GM19025 (cell line): Measurements from ENCODE around the gene GALT.
"Not testable (repeated sequence)": the region's sequence is repeated elsewhere in the genome, so short reads cannot be mapped to it uniquely, and the experiment has no call there.

Experiments used
- ATAC-seq: cut with Tn5 transposase; IDR thresholded peaks from one replicate; pipeline ENCODE4 v1.9.1; 2021; ENCODE audit warnings: mild to moderate bottlenecking, low read depth, moderate library complexity; ENCODE audit not compliant: unreplicated experiment

The GALT gene

DNA sequence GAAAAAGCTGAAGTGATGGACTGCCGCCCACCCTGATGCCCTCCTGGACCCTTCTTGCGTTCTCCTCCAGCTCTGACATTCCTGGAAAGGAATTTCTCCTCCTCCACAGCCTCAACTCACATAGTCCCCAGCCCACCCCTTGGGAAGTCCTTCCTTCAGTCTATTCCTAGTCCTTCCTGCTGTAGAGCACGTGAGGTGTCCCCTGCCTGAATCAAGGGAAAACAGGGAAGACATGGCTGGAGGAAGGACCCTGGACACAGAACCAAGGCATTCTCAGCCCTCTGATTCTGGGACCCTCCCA lies 21.3 kb upstream of the GALT start:
- no peak for ATAC-seq

DNA sequence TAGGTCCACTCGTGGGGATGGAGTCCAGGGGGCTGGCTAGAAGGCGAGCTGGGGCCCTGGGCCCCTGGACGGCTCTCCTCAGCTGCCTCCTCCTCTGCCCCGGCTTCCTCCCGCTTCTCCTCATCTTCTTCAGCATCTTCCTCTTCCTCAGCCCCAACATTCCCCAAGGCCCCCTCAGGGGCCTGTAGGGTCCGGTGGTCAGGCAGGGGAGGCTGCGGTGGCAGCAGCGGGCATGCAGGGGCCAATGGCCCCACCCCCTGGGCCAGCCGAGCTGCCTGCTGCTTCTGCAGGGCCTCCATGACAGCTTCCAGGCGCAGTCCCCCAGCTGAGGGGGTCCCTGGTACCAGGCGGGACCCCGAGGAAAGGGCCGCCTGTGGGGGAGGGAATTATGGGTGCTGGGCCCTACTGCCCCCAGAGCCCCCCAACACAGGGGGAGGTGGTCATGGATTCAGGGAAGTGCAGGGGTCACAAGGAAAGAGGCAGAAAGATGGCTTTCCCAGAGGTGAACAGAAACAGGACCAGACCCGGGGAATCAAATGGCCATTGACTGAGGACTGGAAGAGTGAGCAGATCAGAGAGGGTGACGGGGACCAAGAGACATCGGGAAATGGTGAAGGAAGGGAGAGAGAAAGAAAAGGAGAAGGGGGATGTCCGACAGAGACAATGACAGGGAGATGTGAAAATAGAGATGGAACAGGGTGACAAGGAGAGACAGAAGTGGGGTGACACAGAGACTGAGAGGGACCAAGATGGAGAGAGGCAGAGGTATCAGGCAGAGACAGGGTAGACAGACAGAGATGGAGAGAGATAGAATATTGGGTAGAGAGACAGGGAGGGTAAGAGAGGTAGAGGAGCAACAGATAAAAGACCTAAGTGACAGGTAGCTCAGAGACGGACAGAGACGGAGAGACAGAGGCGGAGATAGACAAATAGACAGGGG lies 18.5 kb upstream of the GALT start:
- no peak for ATAC-seq

DNA sequence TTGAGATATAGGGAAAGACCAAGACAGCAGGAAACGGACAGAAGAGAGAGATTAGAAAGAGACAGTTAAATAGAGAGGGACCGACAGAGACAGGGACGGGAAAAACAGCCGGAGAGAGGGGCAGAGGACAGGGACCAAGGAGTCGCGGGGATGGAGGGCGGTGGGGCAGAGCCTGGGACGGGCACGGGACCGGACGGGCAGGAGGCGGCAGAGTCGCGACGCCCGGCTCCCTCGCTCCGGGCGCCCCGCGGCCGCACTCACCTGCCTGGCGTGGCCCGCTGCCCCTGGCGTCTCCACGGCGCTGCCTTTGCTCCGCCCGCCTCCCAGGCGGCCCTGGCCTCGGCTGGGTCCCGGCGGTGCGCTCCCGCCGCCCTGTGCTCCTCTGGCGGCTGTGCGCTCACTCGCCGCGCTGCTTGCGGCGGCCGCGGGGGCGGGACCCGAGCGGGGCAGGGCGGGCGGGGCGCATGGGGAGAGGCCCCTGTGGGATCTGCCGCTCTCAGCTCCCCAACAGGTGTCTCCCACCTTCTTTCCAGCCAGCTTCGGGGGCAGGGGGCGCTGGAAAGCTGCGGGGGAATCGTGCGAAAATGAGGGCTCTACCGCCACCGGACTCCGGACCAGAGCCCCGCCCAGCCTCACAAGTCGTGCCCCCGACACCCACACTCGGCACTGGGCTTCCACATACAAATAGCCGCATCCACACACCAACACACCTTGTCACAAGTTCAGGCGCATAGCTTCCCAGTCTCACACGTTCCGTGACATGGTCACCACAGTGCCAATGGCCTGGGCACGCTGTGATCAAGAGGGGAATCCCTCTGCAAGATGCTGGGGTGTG lies 17.6 kb upstream of the GALT start, which contains the start of gene ARID3C:
Gene ARID3C (minus strand): TSS at position 411 of the 835 bp plus-strand sequence. CDS start 1,052 bp downstream, outside the sequence.
- ATAC-seq, result no peak

DNA sequence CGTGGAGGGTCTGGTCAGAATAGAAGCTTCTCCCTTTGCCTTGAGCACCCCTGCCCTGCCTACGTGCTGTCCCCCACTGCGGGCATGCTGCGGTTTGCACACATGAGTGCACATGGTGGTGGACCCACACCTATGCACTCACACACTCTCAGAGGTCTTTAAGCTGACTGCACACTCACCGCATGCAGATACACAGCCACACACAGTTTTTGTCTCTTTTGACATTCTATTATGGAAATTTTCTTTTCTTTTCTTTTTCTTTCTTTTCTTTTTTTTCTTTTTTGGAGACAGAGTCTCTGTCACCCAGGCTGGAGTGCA lies 17.0 kb upstream of the GALT start:
- ATAC-seq, result no peak

DNA sequence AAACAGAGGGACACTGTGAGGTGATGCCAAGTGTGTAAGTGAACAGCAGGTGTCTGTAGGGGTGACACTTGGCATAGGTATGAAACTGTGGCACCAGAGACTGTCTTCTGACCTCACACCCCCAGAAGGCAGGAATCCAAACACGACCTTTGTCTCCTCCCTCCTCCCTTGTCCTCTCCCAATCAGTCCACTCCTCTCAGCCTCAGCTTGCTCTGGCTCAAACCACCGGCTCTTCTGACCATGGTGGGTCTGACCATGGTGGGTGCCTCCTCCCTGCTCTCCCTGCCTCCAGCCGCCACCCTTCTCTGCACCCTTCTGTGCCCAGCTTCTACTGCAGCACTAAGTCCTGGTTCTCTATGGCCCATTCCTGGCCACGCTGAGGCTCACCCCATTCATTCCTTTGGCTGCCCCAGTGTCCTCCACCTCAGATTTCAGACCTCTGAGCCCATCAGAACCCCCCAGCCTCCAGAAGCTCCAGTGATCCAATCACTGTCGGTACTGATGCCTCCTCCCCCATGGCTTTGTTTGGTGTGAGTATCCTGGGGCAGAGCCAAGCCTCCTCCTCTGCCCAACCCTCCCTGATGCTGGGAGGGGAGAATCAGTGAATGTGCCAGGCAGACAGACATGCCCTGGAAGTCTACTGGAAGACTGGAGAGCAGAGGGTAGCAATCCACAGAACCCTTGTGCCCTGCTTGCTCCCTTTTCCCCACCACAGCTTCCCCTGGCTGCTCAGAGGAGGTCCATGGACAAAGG lies 15.9 kb upstream of the GALT start:
- no peak for ATAC-seq

DNA sequence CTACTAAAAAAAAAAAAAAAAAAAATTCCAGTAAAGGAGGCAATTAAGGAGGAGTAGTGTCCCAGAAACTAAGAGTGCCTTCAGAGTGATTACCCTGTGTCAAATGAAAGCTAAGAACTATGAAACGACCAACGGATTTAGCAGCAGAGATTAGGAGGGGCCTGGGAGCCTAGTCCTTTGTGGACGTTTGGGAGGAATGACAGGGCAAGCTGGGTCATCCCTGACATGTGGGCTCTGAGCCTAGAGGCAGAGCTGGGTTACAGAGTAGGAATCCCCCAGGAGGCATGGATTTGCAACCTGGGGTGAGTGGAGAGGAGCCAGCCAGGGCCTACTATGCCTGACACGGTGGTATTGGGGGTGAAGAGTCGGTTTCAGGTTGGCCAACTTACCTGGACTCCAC lies 13.3 kb upstream of the GALT start:
- no peak for ATAC-seq

DNA sequence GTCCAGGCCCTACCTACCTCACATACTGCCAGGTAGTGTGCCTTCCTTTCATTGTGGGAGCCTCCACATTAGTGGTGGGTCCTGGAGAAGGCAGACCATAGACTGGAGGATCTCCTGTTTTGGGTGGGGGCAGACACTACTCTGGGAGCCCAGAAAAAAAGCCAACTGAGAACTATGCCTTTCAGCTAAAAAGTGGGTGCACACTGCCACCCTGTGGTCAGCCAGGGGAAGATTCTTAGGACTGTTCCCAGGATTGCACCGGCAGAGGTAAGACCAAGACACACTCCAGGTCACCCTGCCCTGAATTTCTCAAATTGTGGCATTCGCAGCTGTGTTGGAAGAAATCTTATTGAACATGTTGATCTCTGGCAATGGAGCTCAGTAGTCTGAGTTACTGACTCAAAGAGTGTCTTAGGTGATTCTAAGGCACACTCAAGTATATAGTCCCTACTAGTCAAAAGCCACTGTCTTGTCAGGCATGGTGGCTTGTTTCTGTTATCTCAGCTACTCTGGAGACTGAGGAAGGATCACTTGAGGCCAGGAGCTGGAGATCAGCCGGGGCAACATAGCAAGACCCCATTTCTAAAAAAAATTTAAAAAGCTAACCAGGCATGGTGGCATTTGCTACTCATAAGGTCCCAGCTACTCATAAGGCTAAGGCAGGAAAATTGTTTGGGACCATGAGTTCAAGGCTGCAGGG lies 12.5 kb upstream of the GALT start:
- ATAC-seq, result no peak

DNA sequence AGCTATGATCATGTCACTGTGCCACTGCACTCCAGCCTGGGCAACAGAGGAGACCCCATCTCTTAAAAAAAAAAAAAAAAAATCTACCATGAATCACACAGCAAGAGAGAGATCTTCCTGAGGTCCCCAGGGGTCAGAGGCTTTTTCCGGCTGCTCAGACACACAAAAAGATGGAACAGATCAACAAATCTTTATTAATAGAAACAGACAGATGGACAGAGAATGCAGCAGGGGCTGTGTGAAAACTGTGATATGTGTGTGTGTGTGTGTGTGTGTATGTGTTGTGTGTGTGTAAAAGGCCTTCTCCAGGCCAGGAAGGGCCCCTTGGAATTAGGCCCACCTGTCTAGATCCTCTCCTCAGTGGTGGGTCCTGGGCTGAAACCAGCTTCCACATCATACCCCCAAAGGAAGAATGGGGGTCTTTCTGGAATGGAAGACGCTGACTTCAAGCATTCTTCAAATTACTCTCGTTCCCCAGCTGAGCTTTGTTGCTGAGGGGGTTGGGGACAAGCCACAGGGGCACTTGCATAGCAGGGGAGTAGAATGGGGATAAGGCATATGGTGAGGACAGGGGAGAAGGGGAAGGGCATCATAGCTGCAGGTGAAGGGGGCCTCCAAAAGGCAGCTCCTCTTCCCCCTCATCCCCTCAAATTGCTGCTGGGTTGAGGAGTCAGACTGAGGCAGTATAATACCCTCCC lies 11.8 kb upstream of the GALT start:
- no peak for ATAC-seq

DNA sequence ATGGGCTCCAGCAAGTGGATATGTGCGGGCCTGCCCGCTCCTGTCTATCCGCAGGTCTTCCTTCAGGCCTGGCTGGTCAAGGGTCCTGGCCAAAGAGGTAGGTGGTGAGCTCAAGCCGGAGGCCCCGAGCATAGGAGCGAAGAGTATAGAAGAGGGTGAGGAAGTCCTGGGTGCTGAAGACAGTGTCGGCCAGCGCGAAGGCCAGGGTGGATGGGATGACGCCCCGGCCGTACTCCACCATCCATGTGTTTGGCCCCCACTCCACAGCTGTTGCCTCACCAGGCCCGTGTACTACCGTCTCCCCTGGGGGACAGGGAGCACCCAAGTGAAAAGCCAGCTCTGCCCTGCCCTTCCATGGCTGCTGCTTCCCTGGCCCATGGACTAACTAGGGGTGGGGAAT lies 10.9 kb upstream of the GALT start:
- no peak for ATAC-seq

DNA sequence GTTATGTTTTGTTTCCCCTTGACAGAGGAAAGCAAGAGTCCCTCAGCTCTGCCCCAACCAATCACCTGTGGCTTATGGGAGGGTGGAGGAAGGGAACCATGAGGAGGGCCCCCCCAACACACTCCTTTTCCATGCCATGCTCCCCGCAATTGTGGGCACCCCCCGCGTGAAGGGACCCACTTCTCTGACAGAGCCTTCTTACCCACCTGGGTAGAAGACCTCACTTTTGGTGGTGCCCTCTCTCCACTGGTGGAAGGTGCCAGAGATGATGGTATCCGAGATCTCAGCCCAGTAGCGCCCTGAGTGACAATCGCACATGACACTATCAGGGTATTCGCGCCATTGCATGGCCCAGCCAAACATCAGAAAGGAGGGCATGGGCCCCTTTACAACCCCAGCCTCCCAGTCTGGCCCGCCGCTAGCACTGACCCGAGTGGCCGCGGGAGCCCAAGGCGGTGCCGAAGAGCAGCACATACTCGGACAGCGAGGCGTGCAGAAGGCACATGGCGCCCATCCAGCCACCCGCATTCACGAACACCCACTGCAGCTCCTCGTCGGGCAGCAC lies 9.6 kb upstream of the GALT start:
- ATAC-seq, result no peak

DNA sequence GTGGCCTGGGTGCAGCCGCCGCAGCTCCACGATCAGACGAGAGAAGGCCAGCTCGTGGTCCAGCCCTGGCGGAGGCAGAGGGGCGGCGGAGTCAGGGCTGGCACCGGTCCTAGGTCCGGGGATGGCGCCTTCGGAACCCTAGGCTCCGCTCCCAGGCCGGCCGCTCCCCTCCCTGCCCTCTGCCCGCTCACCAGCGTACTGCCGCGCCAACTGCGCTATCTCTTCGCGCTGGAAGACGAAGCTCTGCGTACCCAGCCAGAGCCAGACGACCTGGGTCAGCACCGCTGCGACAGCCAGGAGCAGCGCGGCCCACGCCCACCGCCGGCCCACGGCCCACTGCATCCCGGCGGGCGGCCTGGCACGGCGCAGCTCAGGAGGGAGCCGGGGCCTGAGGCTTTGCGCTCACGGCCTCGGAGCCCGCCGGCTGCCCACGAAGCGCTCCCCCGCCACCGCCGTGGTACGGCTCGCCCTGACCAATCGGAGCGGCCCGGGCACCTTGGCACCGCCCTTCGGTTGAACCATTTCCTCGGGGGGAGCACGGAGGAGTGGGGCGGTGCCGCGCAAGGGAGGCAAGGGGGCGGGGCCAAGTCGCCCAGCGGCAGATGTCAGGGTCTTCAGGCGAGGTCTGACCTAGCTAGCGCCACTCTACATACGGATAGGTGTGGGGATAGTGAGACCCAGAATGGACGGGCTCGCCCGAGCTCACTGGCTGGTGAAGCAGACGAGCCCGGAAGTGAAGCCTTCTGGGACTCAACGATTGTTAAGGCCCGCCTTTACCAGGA lies 8.9 kb upstream of the GALT start, which contains the start of gene SIGMAR1:
Gene SIGMAR1 (minus strand): TSS at position 432 of the 782 bp plus-strand sequence. CDS start 90 bp downstream, at position 342.
- ATAC-seq, result peak; percentile 92

DNA sequence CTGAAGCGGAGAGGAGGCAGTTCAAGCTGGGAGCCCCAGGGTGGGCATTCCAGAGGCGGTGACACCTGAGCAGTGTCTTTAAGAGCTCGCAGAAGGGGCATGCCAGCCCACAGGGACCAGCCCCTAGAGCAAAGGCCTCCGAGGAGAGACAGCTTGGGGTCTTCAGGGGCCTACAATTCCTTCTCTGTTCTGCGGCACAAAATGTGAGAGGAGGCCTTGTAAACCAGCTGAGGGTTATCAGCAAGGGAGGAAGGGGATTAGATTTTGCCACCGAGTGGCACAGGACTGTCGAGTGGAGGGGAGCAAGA lies 8.4 kb upstream of the GALT start:
- ATAC-seq, result no peak

DNA sequence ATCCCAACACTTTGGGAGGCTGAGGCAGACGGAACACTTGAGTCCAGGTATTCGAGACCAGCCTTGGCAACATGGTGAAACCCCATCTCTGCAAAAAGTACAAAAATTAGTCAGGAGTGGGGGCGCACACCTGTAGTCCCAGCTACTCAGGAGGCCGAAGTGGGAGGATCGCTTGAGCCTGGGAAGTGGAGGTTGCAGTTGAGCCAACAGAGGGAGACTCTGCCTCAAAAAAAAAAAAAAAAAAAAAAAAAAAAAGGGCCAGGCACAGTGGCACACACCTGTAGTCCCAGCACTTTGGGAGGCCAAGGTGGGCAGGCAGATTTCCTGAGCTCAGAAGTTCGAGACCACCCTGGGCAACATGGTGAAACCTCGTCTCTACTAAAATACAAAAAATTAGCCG lies 7.2 kb upstream of the GALT start:
- not testable (repeated sequence) for ATAC-seq

DNA sequence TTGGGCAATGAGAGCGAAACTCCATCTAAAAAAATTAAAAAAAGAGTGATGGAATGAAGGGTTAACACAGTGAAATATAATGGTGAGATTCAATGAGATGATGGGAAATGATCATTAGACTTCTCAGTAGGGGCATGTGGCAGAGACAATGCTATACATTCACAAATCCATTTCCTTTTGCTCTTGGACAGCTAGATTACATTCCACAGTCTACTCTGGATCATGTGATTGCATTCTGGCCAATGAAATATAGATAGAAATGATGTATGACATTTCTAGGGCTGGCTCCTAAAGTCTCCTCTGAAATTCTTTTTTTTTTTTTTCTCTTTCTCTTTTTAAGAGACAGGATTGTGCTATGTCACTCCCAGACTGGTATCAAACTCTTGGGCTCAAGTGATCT lies 3.8 kb upstream of the GALT start:
- no peak for ATAC-seq

DNA sequence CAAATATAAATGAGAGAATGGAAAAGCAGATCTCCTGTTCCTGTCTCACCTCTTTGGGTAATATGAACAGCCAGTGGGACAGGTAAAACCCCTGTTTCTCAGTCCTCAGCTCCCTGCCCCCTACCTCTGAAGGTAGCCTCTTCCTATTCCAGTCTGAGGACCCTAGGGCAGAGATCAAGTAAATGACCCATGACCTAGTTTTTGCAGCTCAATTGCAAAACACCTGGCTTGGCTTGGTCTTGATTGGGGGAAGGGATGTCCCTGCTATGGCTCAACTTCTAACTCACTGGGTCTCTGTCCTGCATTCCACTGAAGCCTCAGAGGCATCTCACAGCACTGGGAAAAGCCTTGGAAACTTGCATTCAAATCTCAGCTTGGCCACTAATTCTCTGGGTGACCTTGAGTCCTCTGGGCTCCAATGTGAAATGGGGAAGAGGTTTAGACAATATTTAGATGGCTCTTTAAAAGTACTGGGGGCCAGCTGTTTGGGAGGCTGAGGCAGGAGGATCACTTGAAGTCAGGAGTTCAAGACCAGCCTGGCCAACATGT lies 1.6 kb upstream of the GALT start:
- no peak for ATAC-seq

DNA sequence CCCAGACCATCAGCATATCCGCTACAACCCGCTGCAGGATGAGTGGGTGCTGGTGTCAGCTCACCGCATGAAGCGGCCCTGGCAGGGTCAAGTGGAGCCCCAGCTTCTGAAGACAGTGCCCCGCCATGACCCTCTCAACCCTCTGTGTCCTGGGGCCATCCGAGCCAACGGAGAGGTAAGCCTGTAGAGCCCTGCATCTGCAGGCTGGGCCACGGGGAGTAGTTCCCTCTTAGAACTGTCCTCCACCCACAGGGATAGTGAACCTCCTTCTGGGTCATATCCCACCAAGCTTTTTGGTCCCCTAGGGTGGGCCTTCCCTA lies 569 bp downstream of the GALT start:
- ATAC-seq, result no peak

DNA sequence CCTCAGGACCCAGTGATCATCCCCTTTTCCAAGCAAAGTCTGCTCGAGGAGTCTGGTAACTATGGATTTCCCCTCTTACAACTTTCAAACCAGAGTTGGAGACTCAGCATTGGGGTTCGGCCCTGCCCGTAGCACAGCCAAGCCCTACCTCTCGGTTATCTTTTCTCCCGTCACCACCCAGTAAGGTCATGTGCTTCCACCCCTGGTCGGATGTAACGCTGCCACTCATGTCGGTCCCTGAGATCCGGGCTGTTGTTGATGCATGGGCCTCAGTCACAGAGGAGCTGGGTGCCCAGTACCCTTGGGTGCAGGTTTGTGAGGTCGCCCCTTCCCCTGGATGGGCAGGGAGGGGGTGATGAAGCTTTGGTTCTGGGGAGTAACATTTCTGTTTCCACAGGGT lies 1.2 kb downstream of the GALT start:
- no peak for ATAC-seq

DNA sequence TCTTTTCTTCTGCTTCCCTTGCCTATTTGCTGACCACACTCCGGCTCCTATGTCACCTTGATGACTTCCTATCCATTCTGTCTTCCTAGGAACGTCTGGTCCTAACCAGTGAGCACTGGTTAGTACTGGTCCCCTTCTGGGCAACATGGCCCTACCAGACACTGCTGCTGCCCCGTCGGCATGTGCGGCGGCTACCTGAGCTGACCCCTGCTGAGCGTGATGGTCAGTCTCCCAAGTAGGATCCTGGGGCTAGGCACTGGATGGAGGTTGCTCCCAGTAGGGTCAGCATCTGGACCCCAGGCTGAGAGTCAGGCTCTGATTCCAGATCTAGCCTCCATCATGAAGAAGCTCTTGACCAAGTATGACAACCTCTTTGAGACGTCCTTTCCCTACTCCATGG lies 2.2 kb downstream of the GALT start:
- no peak for ATAC-seq

DNA sequence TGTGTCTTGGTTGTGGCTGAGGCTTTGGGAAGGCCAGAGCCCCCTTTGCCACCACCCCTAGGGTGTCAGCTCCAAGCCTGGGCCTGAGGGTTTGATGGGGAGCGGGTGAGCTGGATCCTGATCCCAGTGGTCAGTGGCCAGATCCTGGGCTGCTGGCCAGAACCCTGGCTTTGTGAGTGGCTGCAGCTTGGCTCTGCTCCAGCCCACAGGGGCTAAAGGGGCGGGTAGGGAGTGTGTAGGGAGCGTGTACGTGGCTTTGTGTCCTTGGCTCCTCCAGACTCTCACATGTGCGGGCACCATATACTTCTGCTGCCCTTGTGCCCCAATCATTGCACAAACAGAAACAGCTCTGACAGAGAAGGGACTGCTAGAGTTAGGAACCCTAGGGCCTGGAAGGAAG lies 4.3 kb downstream of the GALT start:
- ATAC-seq, result no peak
